Keratinocyte (primary cell): ENCODE data around the gene PXDN.

Experiments
- CTCF ChIP-seq, 3 experiments: IDR thresholded peaks in 1 of 3; conservative IDR thresholded peaks in 1 of 3; optimal IDR thresholded peaks in 1 of 3; 2 replicates in 2 of 3; 3 replicates in 1 of 3; pipeline versions ENCODE3 to v1.5.1; 2011; ENCODE audit warnings: low read length in 3 of 3, mild to moderate bottlenecking in 3 of 3, moderate library complexity in 2 of 3, control low read depth in 1 of 3, inconsistent platforms in 1 of 3; ENCODE audit not compliant: insufficient read depth in 2 of 3; ENCODE audit errors: extremely low read depth in 1 of 3
- EZH2 ChIP-seq: IDR thresholded peaks from one replicate; pipeline ENCODE4 v1.6.1; 2012; ENCODE audit warnings: inconsistent platforms, mild to moderate bottlenecking, low read length, moderate library complexity

- TF ChIP-seq CTCF (optimal IDR thresholded peaks at IDR 0.05 in 1 of 3, IDR thresholded peaks at IDR 0.05 in 1 of 3, conservative IDR thresholded peaks at IDR 0.05 in 1 of 3; ENCODE audit: extremely low read depth in 1 of 3, insufficient read depth in 2 of 3, low read length in 3 of 3) (no peak), EZH2 (no peak)
These were observed 46.8 kb upstream of the PXDN start for GRCh38 chr2:1791006-1791605.
